ENCODE data around the gene CA9. TPM values are rescaled to one million over a fixed set of nuclear protein-coding genes. Genes with fewer than 3 reads are reported as not detected.

CA9 gene
- total RNA-seq, 1 experiment from 2014 or later, result 26.8 TPM

- Histone ChIP-seq H3K9me3 (ENCODE audit: low read length) (no peaks in the 10 kb centered on the region), H3K79me2 (ENCODE audit: low read length) (no peaks in the 10 kb centered on the region), H3K4me3 (ENCODE audit: low read length) (no peak overlapping the region), H4K20me1 (ENCODE audit: insufficient read depth, low read depth, low read length) (no peaks in the 10 kb centered on the region), H3K4me1 (ENCODE audit: low read length) (no peaks in the 10 kb centered on the region), H3K9me2 (replicated peaks; ENCODE audit: insufficient read depth, low read length) (no peaks in the 10 kb centered on the region), H2AFZ (ENCODE audit: low read length) (no peak overlapping the region), H3K27ac (ENCODE audit: low read length) (no peak overlapping the region), H3K4me2 (ENCODE audit: low read depth, low read length, poor library complexity, severe bottlenecking) (no peak overlapping the region), H3K9ac (ENCODE audit: low read length) (no peak overlapping the region), H3K27me3 (ENCODE audit: low read length) (no peaks in the 10 kb centered on the region), H3K36me3 (ENCODE audit: insufficient read depth, low read length) (peaks cover 30% of the 10 kb centered on the region)
- DNase-seq, result peak; percentile 81
Measured at GRCh38 chr9:35696520-35697215, 22.9 kb downstream of the CA9 start.

GRCh38 chr9:35697486-35697885 lies 23.8 kb downstream of the CA9 start:
- H3K9me3 ChIP-seq (ENCODE audit: low read length), result no peaks in the 10 kb centered on the region
- H3K79me2 ChIP-seq (ENCODE audit: low read length), result no peaks in the 10 kb centered on the region
- no peaks in the 10 kb centered on the region for H3K9me2 ChIP-seq (replicated peaks; ENCODE audit: insufficient read depth, low read length)
- H3K4me2 ChIP-seq (ENCODE audit: low read depth, low read length, poor library complexity, severe bottlenecking), result no peak overlapping the region
- H3K36me3 ChIP-seq (ENCODE audit: insufficient read depth, low read length), result peaks cover 35% of the 10 kb centered on the region
- no peak overlapping the region for H3K27ac ChIP-seq (ENCODE audit: low read length)
- no peaks in the 10 kb centered on the region for H4K20me1 ChIP-seq (ENCODE audit: insufficient read depth, low read depth, low read length)
- H3K4me1 ChIP-seq (ENCODE audit: low read length), result no peaks in the 10 kb centered on the region
- no peak overlapping the region for H3K4me3 ChIP-seq (ENCODE audit: low read length)
- H2AFZ ChIP-seq (ENCODE audit: low read length), result no peak overlapping the region
- no peak overlapping the region for H3K9ac ChIP-seq (ENCODE audit: low read length)
- no peaks in the 10 kb centered on the region for H3K27me3 ChIP-seq (ENCODE audit: low read length)
- DNase-seq, result no peak

DNA sequence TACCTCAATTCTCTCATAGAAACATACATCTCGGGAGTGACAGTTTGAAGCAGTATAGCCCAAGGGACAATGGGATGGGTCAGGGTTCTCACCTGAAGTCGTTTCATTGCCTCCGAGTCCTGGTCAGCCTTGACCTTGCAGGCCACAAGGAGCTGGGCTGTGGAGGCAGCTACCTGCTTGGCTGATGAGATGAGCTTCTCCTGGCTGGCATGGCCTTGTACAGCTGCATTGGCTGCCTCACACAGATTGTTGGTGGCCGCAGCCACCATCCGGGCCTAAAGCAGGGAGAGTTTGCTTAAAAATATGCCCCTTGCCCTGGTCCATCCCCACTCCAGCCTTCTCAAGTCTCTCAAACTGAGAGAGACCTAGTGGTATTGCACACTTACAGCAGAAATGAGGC lies 24.5 kb downstream of the CA9 start:
- H3K9me3 ChIP-seq (ENCODE audit: low read length), result no peaks in the 10 kb centered on the region
- no peak overlapping the region for H3K27ac ChIP-seq (ENCODE audit: low read length)
- H3K4me3 ChIP-seq (ENCODE audit: low read length), result no peak overlapping the region
- H3K4me1 ChIP-seq (ENCODE audit: low read length), result no peaks in the 10 kb centered on the region
- H3K4me2 ChIP-seq (ENCODE audit: low read depth, low read length, poor library complexity, severe bottlenecking), result no peak overlapping the region
- no peaks in the 10 kb centered on the region for H3K79me2 ChIP-seq (ENCODE audit: low read length)
- H3K27me3 ChIP-seq (ENCODE audit: low read length), result no peaks in the 10 kb centered on the region
- DNase-seq, result no peak
- no peaks in the 10 kb centered on the region for H3K9me2 ChIP-seq (replicated peaks; ENCODE audit: insufficient read depth, low read length)
- peaks cover 37% of the 10 kb centered on the region for H3K36me3 ChIP-seq (ENCODE audit: insufficient read depth, low read length)
- H4K20me1 ChIP-seq (ENCODE audit: insufficient read depth, low read depth, low read length), result no peaks in the 10 kb centered on the region
- no peak overlapping the region for H3K9ac ChIP-seq (ENCODE audit: low read length)
- no peak overlapping the region for H2AFZ ChIP-seq (ENCODE audit: low read length)

- Histone ChIP-seq H3K9me3 (ENCODE audit: low read length) (no peaks in the 10 kb centered on the region), H4K20me1 (ENCODE audit: insufficient read depth, low read depth, low read length) (no peaks in the 10 kb centered on the region), H3K9ac (ENCODE audit: low read length) (no peak overlapping the region), H3K36me3 (ENCODE audit: insufficient read depth, low read length) (peaks cover 49% of the 10 kb centered on the region), H3K4me3 (ENCODE audit: low read length) (no peak overlapping the region), H3K4me1 (ENCODE audit: low read length) (no peaks in the 10 kb centered on the region), H2AFZ (ENCODE audit: low read length) (no peak overlapping the region), H3K27ac (ENCODE audit: low read length) (no peak overlapping the region), H3K27me3 (ENCODE audit: low read length) (no peaks in the 10 kb centered on the region), H3K79me2 (ENCODE audit: low read length) (no peaks in the 10 kb centered on the region), H3K9me2 (replicated peaks; ENCODE audit: insufficient read depth, low read length) (no peaks in the 10 kb centered on the region), H3K4me2 (ENCODE audit: low read depth, low read length, poor library complexity, severe bottlenecking) (no peak overlapping the region)
- DNase-seq, result no peak
Measured at GRCh38 chr9:35700031-35700430, 26.3 kb downstream of the CA9 start.

DNA sequence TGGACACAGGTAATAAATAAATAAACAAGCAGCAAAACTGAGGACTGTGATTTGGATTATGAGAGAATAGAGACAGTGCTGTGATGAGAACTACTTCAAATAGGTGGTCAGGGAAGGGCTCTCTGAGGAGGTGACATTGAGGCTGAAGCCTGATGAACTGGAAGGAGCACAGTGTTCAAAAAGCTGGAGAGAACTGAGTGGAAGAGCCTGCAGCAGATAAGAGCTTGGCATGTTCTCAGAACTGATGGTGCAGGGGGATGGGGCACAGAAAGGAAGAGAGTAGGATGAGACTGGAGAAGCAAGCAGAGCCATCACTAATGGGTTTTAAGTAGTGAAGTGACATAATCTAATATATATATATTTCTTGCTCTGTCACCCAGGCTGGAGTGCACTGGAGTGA lies 27.2 kb downstream of the CA9 start:
- H4K20me1 ChIP-seq (ENCODE audit: insufficient read depth, low read depth, low read length), result no peaks in the 10 kb centered on the region
- H3K27ac ChIP-seq (ENCODE audit: low read length), result no peak overlapping the region
- no peak overlapping the region for H3K4me2 ChIP-seq (ENCODE audit: low read depth, low read length, poor library complexity, severe bottlenecking)
- peaks cover 50% of the 10 kb centered on the region for H3K36me3 ChIP-seq (ENCODE audit: insufficient read depth, low read length)
- H3K79me2 ChIP-seq (ENCODE audit: low read length), result no peaks in the 10 kb centered on the region
- H3K4me3 ChIP-seq (ENCODE audit: low read length), result no peak overlapping the region
- no peaks in the 10 kb centered on the region for H3K9me2 ChIP-seq (replicated peaks; ENCODE audit: insufficient read depth, low read length)
- no peaks in the 10 kb centered on the region for H3K27me3 ChIP-seq (ENCODE audit: low read length)
- no peak overlapping the region for H3K9ac ChIP-seq (ENCODE audit: low read length)
- H3K4me1 ChIP-seq (ENCODE audit: low read length), result no peaks in the 10 kb centered on the region
- H3K9me3 ChIP-seq (ENCODE audit: low read length), result no peaks in the 10 kb centered on the region
- no peak for DNase-seq
- no peak overlapping the region for H2AFZ ChIP-seq (ENCODE audit: low read length)

- no peak for DNase-seq
- no peak overlapping the region for H3K4me3 ChIP-seq (ENCODE audit: low read length)
- no peaks in the 10 kb centered on the region for H4K20me1 ChIP-seq (ENCODE audit: insufficient read depth, low read depth, low read length)
- H3K9ac ChIP-seq (ENCODE audit: low read length), result no peak overlapping the region
- H3K36me3 ChIP-seq (ENCODE audit: insufficient read depth, low read length), result peaks cover 51% of the 10 kb centered on the region
- no peaks in the 10 kb centered on the region for H3K9me3 ChIP-seq (ENCODE audit: low read length)
- H3K9me2 ChIP-seq (replicated peaks; ENCODE audit: insufficient read depth, low read length), result no peaks in the 10 kb centered on the region
- no peak overlapping the region for H3K4me2 ChIP-seq (ENCODE audit: low read depth, low read length, poor library complexity, severe bottlenecking)
- H3K4me1 ChIP-seq (ENCODE audit: low read length), result no peaks in the 10 kb centered on the region
- H3K79me2 ChIP-seq (ENCODE audit: low read length), result no peaks in the 10 kb centered on the region
- no peak overlapping the region for H3K27ac ChIP-seq (ENCODE audit: low read length)
- H2AFZ ChIP-seq (ENCODE audit: low read length), result no peak overlapping the region
- no peaks in the 10 kb centered on the region for H3K27me3 ChIP-seq (ENCODE audit: low read length)
Measured at GRCh38 chr9:35702696-35703095, 29.0 kb downstream of the CA9 start.

DNA sequence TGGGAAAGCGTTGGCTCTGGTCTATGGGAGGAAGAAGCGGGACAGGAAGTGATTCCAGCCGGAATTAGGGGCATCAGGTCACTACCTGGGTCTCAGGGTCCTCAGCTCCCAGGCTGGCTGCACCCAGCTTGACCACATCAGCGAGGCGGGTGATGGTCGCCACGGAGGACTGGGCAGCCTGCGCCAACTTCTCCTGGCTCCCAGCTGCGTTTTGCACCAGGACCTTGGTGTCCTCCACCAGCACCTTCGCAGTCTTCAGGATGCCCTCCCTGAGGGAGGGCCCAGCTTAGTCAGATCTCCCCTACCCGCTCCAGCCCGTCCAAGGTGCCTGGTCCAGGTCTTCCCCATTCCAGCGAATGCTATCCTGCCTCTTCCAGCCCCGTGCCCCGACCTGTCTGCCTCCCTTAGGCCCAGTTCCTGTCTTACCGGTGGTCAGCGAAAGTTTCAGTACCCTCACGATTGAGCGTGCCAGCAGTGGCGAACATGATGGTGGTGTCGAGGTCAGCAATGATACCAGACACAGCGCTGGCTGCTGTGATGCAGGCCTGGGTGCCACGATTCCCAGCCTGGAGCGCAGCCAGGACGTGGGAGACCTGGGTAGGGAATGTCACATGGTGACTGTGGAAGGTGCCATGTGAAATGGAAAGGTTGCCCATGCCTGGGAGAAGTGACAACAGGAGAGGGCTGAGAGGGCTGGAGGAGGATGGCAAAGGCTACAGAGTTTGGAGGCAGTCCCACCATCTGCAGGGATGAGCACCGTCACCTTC lies 30.4 kb downstream of the CA9 start:
- Histone ChIP-seq H3K4me2 (ENCODE audit: low read depth, low read length, poor library complexity, severe bottlenecking) (no peak overlapping the region), H3K79me2 (ENCODE audit: low read length) (no peaks in the 10 kb centered on the region), H3K36me3 (ENCODE audit: insufficient read depth, low read length) (peaks cover 57% of the 10 kb centered on the region), H4K20me1 (ENCODE audit: insufficient read depth, low read depth, low read length) (no peaks in the 10 kb centered on the region), H3K9me2 (replicated peaks; ENCODE audit: insufficient read depth, low read length) (no peaks in the 10 kb centered on the region), H2AFZ (ENCODE audit: low read length) (no peak overlapping the region), H3K4me1 (ENCODE audit: low read length) (no peaks in the 10 kb centered on the region), H3K27me3 (ENCODE audit: low read length) (no peaks in the 10 kb centered on the region), H3K9me3 (ENCODE audit: low read length) (no peaks in the 10 kb centered on the region), H3K27ac (ENCODE audit: low read length) (no peak overlapping the region), H3K4me3 (ENCODE audit: low read length) (no peak overlapping the region), H3K9ac (ENCODE audit: low read length) (no peak overlapping the region)
- no peak for DNase-seq

GRCh38 chr9:35705372-35705771 lies 31.6 kb downstream of the CA9 start:
- Histone ChIP-seq H3K4me2 (ENCODE audit: low read depth, low read length, poor library complexity, severe bottlenecking) (no peak overlapping the region), H3K4me3 (ENCODE audit: low read length) (no peak overlapping the region), H3K79me2 (ENCODE audit: low read length) (no peaks in the 10 kb centered on the region), H3K27ac (ENCODE audit: low read length) (no peak overlapping the region), H3K4me1 (ENCODE audit: low read length) (no peaks in the 10 kb centered on the region), H4K20me1 (ENCODE audit: insufficient read depth, low read depth, low read length) (no peaks in the 10 kb centered on the region), H3K9me2 (replicated peaks; ENCODE audit: insufficient read depth, low read length) (no peaks in the 10 kb centered on the region), H3K9ac (ENCODE audit: low read length) (no peak overlapping the region), H2AFZ (ENCODE audit: low read length) (no peak overlapping the region), H3K36me3 (ENCODE audit: insufficient read depth, low read length) (peaks cover 55% of the 10 kb centered on the region), H3K27me3 (ENCODE audit: low read length) (no peaks in the 10 kb centered on the region), H3K9me3 (ENCODE audit: low read length) (no peaks in the 10 kb centered on the region)
- no peak for DNase-seq

Data from Karpas-422 (cell line).